Small intestine (tissue), 7 donors: ENCODE data around the gene ANKRD17. TPM values are rescaled to one million over a fixed set of nuclear protein-coding genes. Genes with fewer than 3 reads are reported as not detected.

Experiments used
- DNase-seq, 2 donors: peaks; one replicate each; pipeline versions ENCODE4 v3.0.0 to v3.0.0-alpha.2; 2013
- FAIRE-seq: peaks from 2 replicates; lab custom pipeline; 2012; peaks lifted over from hg19 to GRCh38; lab: Jason Lieb, UNC
- H3K27ac ChIP-seq, 3 donors: one replicate each; pipeline ENCODE4 v1.5.1; 2013; ENCODE audit warnings: low read length in 2 of 3, mild to moderate bottlenecking in 2 of 3, control low read depth in 1 of 3, inconsistent platforms in 1 of 3, low read depth in 1 of 3, moderate library complexity in 1 of 3
- H3K27me3 ChIP-seq, 3 donors: one replicate each; pipeline ENCODE4 v1.6.1; 2013; ENCODE audit warnings: low read length in 3 of 3, inconsistent platforms in 1 of 3; ENCODE audit not compliant: control insufficient read depth in 3 of 3, insufficient read depth in 3 of 3
- H3K36me3 ChIP-seq, 3 donors: one replicate each; pipeline ENCODE4 v1.6.1; 2013; ENCODE audit warnings: low read length in 3 of 3, inconsistent platforms in 1 of 3, low read depth in 1 of 3, mild to moderate bottlenecking in 1 of 3, moderate library complexity in 1 of 3; ENCODE audit not compliant: control insufficient read depth in 3 of 3, insufficient read depth in 2 of 3
- H3K4me1 ChIP-seq, 3 donors: one replicate each; pipeline ENCODE4 v1.6.1; 2013; ENCODE audit warnings: low read length in 2 of 3, inconsistent platforms in 1 of 3, low read depth in 1 of 3, mild to moderate bottlenecking in 1 of 3, moderate library complexity in 1 of 3; ENCODE audit not compliant: control insufficient read depth in 3 of 3, insufficient read depth in 2 of 3
- H3K4me3 ChIP-seq, 3 donors: one replicate each; pipeline ENCODE4 v1.5.1; 2013; ENCODE audit warnings: low read length in 3 of 3, control low read depth in 1 of 3, inconsistent platforms in 1 of 3, low read depth in 1 of 3, mild to moderate bottlenecking in 1 of 3, moderate library complexity in 1 of 3
- H3K9me3 ChIP-seq, 2 donors: one replicate each; pipeline ENCODE4 v1.6.1; 2013; ENCODE audit warnings: low read depth in 1 of 2, low read length in 1 of 2; ENCODE audit not compliant: control insufficient read depth in 2 of 2, insufficient read depth in 1 of 2
- WGBS, 3 donors: extraction: QIAGEN DNeasy Blood & Tissue Kit; methylation state at CpG; one replicate each; pipeline ENCODE4 v1.1.7; 2013; 5-methylcytosine and 5-hydroxymethylcytosine counted together
- polyA plus RNA-seq, 4 donors: library from polyadenylated mRNA; stranded (reverse) in 3 of 4; unstranded in 1 of 4; fragments of 200-250 nt in 3 of 4; fragments of 120-200 nt in 1 of 4; gene quantifications; one replicate each; pipeline versions ENCODE4 v1.2.1 to v1.2.3, GENCODE V29; 2013
- donor health status: healthy with polysubstance abuse.
- donor health status: control.
- donor health status: control.
- donor health status: Bipolar disorder and iron deficiency.
- donor health status: healthy.

ANKRD17 gene
- polyA plus RNA-seq, 4 donors = 12.2 to 52.3 (median 12.9) TPM

- no peaks in the 10 kb centered on the region for H3K27me3 ChIP-seq
- FAIRE-seq (no peak), DNase-seq (no peak)
- no peaks in the 10 kb centered on the region for H3K9me3 ChIP-seq
- no peaks in the 10 kb centered on the region for H3K4me1 ChIP-seq
- no peak overlapping the region for H3K27ac ChIP-seq
- peaks cover 2 to 13% (median 4%) of the 10 kb centered on the region in 3 donors for H3K36me3 ChIP-seq
- H3K4me3 ChIP-seq = no peak overlapping the region
Measured at GRCh38 chr4:73185903-73186302, 72.7 kb downstream of the ANKRD17 start.

- no peaks in the 10 kb centered on the region for H3K27me3 ChIP-seq
- H3K4me1 ChIP-seq = no peaks in the 10 kb centered on the region
- no peak overlapping the region for H3K4me3 ChIP-seq
- WGBS, 3 donors = 76 to 95% (median 86%) methylated on average over 3 of the region's 3 CpGs
- DNase-seq = no peak
- no peak overlapping the region for H3K27ac ChIP-seq
- H3K36me3 ChIP-seq = peaks cover 0 to 7% (median 3%) of the 10 kb centered on the region in 3 donors
- no peak for FAIRE-seq
- H3K9me3 ChIP-seq = no peaks in the 10 kb centered on the region
Measured at GRCh38 chr4:73181231-73181630, 77.4 kb downstream of the ANKRD17 start.

GRCh38 chr4:73178389-73178788, 80.2 kb downstream of the ANKRD17 start:
- H3K36me3 ChIP-seq = peaks cover 0 to 9% (median 4%) of the 10 kb centered on the region in 3 donors
- no peak for FAIRE-seq
- H3K27me3 ChIP-seq = no peaks in the 10 kb centered on the region
- H3K4me3 ChIP-seq = no peak overlapping the region
- peaks cover 0 to 10% of the 10 kb centered on the region in 2 donors for H3K9me3 ChIP-seq
- H3K4me1 ChIP-seq = no peaks in the 10 kb centered on the region
- 73 to 87% (median 74%) methylated on average over 5 of the region's 5 CpGs for WGBS, 3 donors
- no peak for DNase-seq
- H3K27ac ChIP-seq = no peak overlapping the region

GRCh38 chr4:73172161-73172560, 86.4 kb downstream of the ANKRD17 start:
- Histone ChIP-seq H3K27me3 (no peaks in the 10 kb centered on the region), H3K4me3 (no peak overlapping the region), H3K4me1 (no peaks in the 10 kb centered on the region), H3K27ac (no peak overlapping the region), H3K36me3 (peaks cover 10 to 33% (median 20%) of the 10 kb centered on the region in 3 donors), H3K9me3 (peaks cover 0 to 21% of the 10 kb centered on the region in 2 donors)
- no peak for FAIRE-seq
- 96 to 100% (median 98%) methylated on average over 2 of the region's 2 CpGs for WGBS, 3 donors
- no peak for DNase-seq

GRCh38 chr4:73170518-73171198, 87.9 kb downstream of the ANKRD17 start:
- Histone ChIP-seq H3K36me3 (peaks cover 10 to 33% (median 22%) of the 10 kb centered on the region in 3 donors), H3K27me3 (no peaks in the 10 kb centered on the region), H3K9me3 (peaks cover 0 to 21% of the 10 kb centered on the region in 2 donors), H3K4me3 (no peak overlapping the region), H3K4me1 (no peaks in the 10 kb centered on the region), H3K27ac (no peak overlapping the region)
- DNase-seq (no peak), FAIRE-seq (no peak)
- WGBS, 3 donors = 96 to 98% (median 97%) methylated on average over 7 of the region's 7 CpGs

- Histone ChIP-seq H3K36me3 (peaks cover 12 to 35% (median 21%) of the 10 kb centered on the region in 3 donors), H3K27me3 (no peaks in the 10 kb centered on the region), H3K9me3 (peaks cover 0 to 9% of the 10 kb centered on the region in 2 donors), H3K4me3 (no peak overlapping the region), H3K4me1 (peaks cover 0 to 4% (median 0%) of the 10 kb centered on the region in 3 donors), H3K27ac (no peak overlapping the region)
- no peak for DNase-seq
- no peak for FAIRE-seq
Measured at GRCh38 chr4:73166212-73166611, 92.4 kb downstream of the ANKRD17 start.

- DNase-seq (no peak), FAIRE-seq (no peak)
- Histone ChIP-seq H3K27me3 (no peaks in the 10 kb centered on the region), H3K4me1 (peaks cover 0 to 4% (median 0%) of the 10 kb centered on the region in 3 donors), H3K36me3 (peaks cover 2 to 25% (median 15%) of the 10 kb centered on the region in 3 donors), H3K4me3 (no peak overlapping the region), H3K9me3 (no peaks in the 10 kb centered on the region), H3K27ac (no peak overlapping the region)
- WGBS, 3 donors = 85 to 91% (median 88%) methylated on average over 8 of the region's 8 CpGs
Measured at GRCh38 chr4:73161527-73162185, 96.9 kb downstream of the ANKRD17 start.

GRCh38 chr4:73156394-73156793, 102.2 kb downstream of the ANKRD17 start:
- 98 to 100% (median 99%) methylated on average over 3 of the region's 3 CpGs for WGBS, 3 donors
- Histone ChIP-seq H3K36me3 (peaks cover 0 to 21% (median 14%) of the 10 kb centered on the region in 3 donors), H3K9me3 (no peaks in the 10 kb centered on the region), H3K27me3 (no peaks in the 10 kb centered on the region), H3K4me1 (no peaks in the 10 kb centered on the region), H3K4me3 (no peak overlapping the region), H3K27ac (no peak overlapping the region)
- FAIRE-seq (no peak), DNase-seq (no peak)
